PC-9 (cell line): ENCODE data around the gene RFK. TPM values are rescaled to one million over a fixed set of nuclear protein-coding genes. Genes with fewer than 3 reads are reported as not detected.

Source experiments
- BruUV-seq: library from RNA; stranded (reverse); fragments of 400-500 nt; replicated peaks from 2 replicates; lab custom pipeline; 2021; lab: Mats Ljungman, UMichigan
- CTCF ChIA-PET: fragments of 300-600 bp; sonication (Branson Sonifier 250); formaldehyde crosslinking; loops from one replicate; lab custom pipeline; 2022; ENCODE audit warnings: antibody characterized with exemption; lab: Charles Lee
- POLR2A ChIA-PET: fragments of 300-600 bp; sonication (Branson Sonifier 250); formaldehyde crosslinking; loops from one replicate; lab custom pipeline; 2022; ENCODE audit warnings: antibody characterized with exemption; ENCODE audit not compliant: unreplicated experiment; lab: Charles Lee
- DNase-seq, 2 experiments: peaks; one replicate each; pipeline versions ENCODE4 v3.0.0 to v3.0.0-alpha.2; 2015 to 2022; ENCODE audit warnings: mixed read lengths in 1 of 2
- H2AFZ ChIP-seq: fragments of 200-600 bp; sonication (generic); 2 replicates; pipeline ENCODE4 v1.8.1; 2017; ENCODE audit warnings: antibody characterized with exemption
- H3F3A ChIP-seq: fragments of 200-600 bp; sonication (generic); 2 replicates; pipeline ENCODE4 v1.8.1; 2017; ENCODE audit warnings: antibody characterized with exemption, mild to moderate bottlenecking, low read depth; ENCODE audit not compliant: insufficient read depth
- H3K27ac ChIP-seq: fragments of 200-600 bp; sonication (generic); 2 replicates; pipeline ENCODE4 v1.6.1; 2016; ENCODE audit warnings: mixed run types
- H3K27me3 ChIP-seq: fragments of 200-600 bp; sonication (generic); 2 replicates; pipeline ENCODE4 v1.6.1; 2016; ENCODE audit warnings: low read depth, mixed run types; ENCODE audit not compliant: insufficient read depth
- H3K36me3 ChIP-seq: fragments of 200-600 bp; sonication (generic); 2 replicates; pipeline ENCODE4 v1.6.1; 2016; ENCODE audit warnings: low read depth, mixed run types
- H3K4me1 ChIP-seq: fragments of 200-600 bp; sonication (generic); replicated peaks from 2 replicates; pipeline ENCODE4 v1.6.1; 2016; ENCODE audit warnings: mixed run types; ENCODE audit not compliant: insufficient read depth
- H3K4me2 ChIP-seq: fragments of 200-600 bp; sonication (generic); 2 replicates; pipeline ENCODE4 v1.6.1; 2017; ENCODE audit warnings: mixed run types
- H3K4me3 ChIP-seq: fragments of 200-600 bp; sonication (generic); 2 replicates; pipeline ENCODE4 v1.6.1; 2016; ENCODE audit warnings: mixed run types
- H3K79me2 ChIP-seq: fragments of 200-600 bp; sonication (generic); 2 replicates; pipeline ENCODE4 v1.6.1; 2017; ENCODE audit warnings: low read depth, mixed run types
- H3K9me2 ChIP-seq: fragments of 200-600 bp; sonication (generic); 2 replicates; pipeline ENCODE4 v1.8.1; 2017; ENCODE audit warnings: mild to moderate bottlenecking; ENCODE audit not compliant: insufficient read depth
- H3K9me3 ChIP-seq: fragments of 200-600 bp; sonication (generic); 2 replicates; pipeline ENCODE4 v1.8.1; 2016; ENCODE audit warnings: low read depth; ENCODE audit not compliant: insufficient read depth
- H4K20me1 ChIP-seq: fragments of 200-600 bp; sonication (generic); 2 replicates; pipeline ENCODE4 v1.8.1; 2017; ENCODE audit not compliant: insufficient read depth
- CTCF ChIP-seq: fragments of 200-600 bp; sonication (generic); conservative IDR thresholded peaks from 2 replicates; pipeline ENCODE4 v1.6.1; 2017; ENCODE audit warnings: mixed run types, antibody characterized with exemption, mild to moderate bottlenecking, moderate library complexity
- EZH2 ChIP-seq: fragments of 200-600 bp; sonication (generic); IDR thresholded peaks from 2 replicates; pipeline ENCODE4 v1.8.0; 2017; ENCODE audit warnings: antibody characterized with exemption, low read depth
- intact Hi-C: fragments of 100-400 bp; cut with micrococcal nuclease; formaldehyde crosslinking; loops from one replicate; pipeline ENCODE4 v1.10.0; 2022; ENCODE audit not compliant: unreplicated experiment
- total RNA-seq: library from RNA; stranded (reverse); gene quantifications from 2 replicates; pipeline ENCODE4 v1.2.3, GENCODE V29; 2021

RFK gene
- total RNA-seq, 1 experiment from 2014 or later, result 20.6 TPM

GRCh38 chr9:76396597-76396996, 2.4 kb upstream of the RFK start:
- TF ChIP-seq CTCF, result no peak
- TF ChIP-seq EZH2, result no peak
- DNase-seq, result no peak
- Histone ChIP-seq H4K20me1 (no peaks in the 10 kb centered on the region), H3K4me1 (peaks cover 43% of the 10 kb centered on the region), H3K9me2 (no peaks in the 10 kb centered on the region), H3K4me3 (no peak overlapping the region), H3K36me3 (peaks cover 10% of the 10 kb centered on the region), H3K27me3 (no peaks in the 10 kb centered on the region), H3F3A (peaks cover 39% of the 10 kb centered on the region), H3K9me3 (no peaks in the 10 kb centered on the region), H3K4me2 (no peak overlapping the region), H2AFZ (no peak overlapping the region), H3K79me2 (peaks cover 19% of the 10 kb centered on the region), H3K27ac (no peak overlapping the region)
- no TSS peak for BruUV-seq
- ChIA-PET CTCF (interaction anchor here (0.5 kb wide), 1 partner anchor 400 kb away, joined by 5 read pairs; no protein-coding TSS in a partner anchor), POLR2A (no interaction called here)
- intact Hi-C loops, result no loop called here

GRCh38 chr9:76396144-76396543, 1.9 kb upstream of the RFK start:
- H2AFZ ChIP-seq, result no peak overlapping the region
- H3K4me1 ChIP-seq, result peaks cover 39% of the 10 kb centered on the region
- CTCF ChIA-PET, result interaction anchor here (0.5 kb wide), 1 partner anchor 399 kb away, joined by 5 read pairs; no protein-coding TSS in a partner anchor
- no peak overlapping the region for H3K27ac ChIP-seq
- no peaks in the 10 kb centered on the region for H3K9me2 ChIP-seq
- H3K9me3 ChIP-seq, result no peaks in the 10 kb centered on the region
- H4K20me1 ChIP-seq, result no peaks in the 10 kb centered on the region
- no peaks in the 10 kb centered on the region for H3K27me3 ChIP-seq
- H3F3A ChIP-seq, result peaks cover 34% of the 10 kb centered on the region
- DNase-seq, result no peak
- intact Hi-C loops, result no loop called here
- no peak overlapping the region for H3K4me3 ChIP-seq
- peaks cover 23% of the 10 kb centered on the region for H3K79me2 ChIP-seq
- 0 out of 2 replicates have a peak overlapping the region, but pooled peaks have one; percentile 79 for H3K4me2 ChIP-seq
- TF ChIP-seq CTCF, result no peak
- POLR2A ChIA-PET, result no interaction called here
- no TSS peak for BruUV-seq
- peaks cover 11% of the 10 kb centered on the region for H3K36me3 ChIP-seq

GRCh38 chr9:76395381-76395780, 1.2 kb upstream of the RFK start:
- Histone ChIP-seq H3K36me3 (peaks cover 11% of the 10 kb centered on the region), H3K4me1 (peaks cover 31% of the 10 kb centered on the region), H3K4me3 (peak overlapping the region; percentile 79; the same call in 1 of the 2 replicates), H3K4me2 (peak overlapping the region; percentile 79), H3K27me3 (no peaks in the 10 kb centered on the region), H4K20me1 (no peaks in the 10 kb centered on the region), H3K9me3 (no peaks in the 10 kb centered on the region), H2AFZ (no peak overlapping the region), H3K27ac (peak overlapping the region; percentile 85), H3K9me2 (no peaks in the 10 kb centered on the region), H3K79me2 (peaks cover 31% of the 10 kb centered on the region), H3F3A (peaks cover 27% of the 10 kb centered on the region)
- no peak for TF ChIP-seq EZH2
- TF ChIP-seq CTCF, result no peak
- intact Hi-C loops, result loop anchor here (2.0 kb wide), 2 partner anchors 51 to 93 kb away; no protein-coding TSS in a partner anchor
- ChIA-PET CTCF (no interaction called here), POLR2A (no interaction called here)
- no peak for DNase-seq
- BruUV-seq, result no TSS peak
